Stimulated activated CD8-positive, alpha-beta memory T cell treated with anti-CD3 and anti-CD28 coated beads, Interleukin-15, amount 100 ng/mL, for 48 hours (primary cell): Measurements from ENCODE around the gene CRHBP.

Source experiments
- DNase-seq, 2 donors: peaks; one replicate each; pipeline ENCODE4 v3.0.0-alpha.2; 2020; ENCODE audit warnings: low read depth in 2 of 2

The CRHBP gene

DNA sequence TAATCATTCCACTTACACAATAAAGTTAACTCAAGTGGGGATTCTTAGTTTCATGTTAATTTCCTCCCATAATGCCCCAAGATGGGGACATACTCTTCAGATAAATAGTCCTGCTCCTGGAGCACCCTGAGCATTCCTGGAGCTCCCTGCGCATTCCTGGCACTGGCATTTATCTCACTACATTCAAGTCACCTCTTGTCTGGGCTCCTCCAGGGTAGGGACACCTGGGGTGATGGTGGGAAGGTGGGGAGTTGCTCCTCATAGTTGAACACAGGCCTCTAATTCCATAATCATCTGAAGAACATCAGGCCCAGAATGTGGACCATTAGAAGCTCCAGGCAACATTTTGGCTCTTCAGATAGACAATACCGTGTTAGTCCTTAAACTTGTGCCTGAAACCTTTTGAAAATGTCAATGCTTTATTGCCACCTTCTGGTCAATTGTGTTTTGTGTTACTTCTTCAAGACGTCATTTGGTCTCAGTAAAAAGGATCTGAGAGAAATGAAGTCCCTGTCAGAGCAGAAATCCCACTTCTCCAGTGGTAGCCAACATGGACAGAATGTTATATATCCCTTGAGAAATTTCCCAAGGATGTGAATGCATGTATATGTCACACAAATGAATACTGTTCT is 63.2 kb downstream of the CRHBP start:
- DNase-seq: no peak

DNA sequence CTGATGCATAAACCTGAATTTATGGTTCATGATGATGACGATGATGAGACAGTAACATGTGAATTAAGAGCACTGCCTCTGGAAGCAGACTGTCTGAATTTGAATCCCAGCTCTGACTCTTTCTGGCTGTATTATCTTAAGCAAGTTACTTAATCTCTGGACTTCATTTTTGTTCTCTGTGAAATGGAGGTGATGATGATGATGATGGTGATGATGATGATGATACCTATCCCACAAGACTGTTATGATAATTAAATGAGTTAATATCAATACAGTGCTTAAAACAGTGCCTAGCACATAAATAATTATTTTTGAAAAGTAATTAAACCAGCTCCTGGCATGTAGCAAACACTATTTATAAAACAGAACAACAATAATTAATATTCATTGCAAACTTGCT is 64.1 kb downstream of the CRHBP start:
- no peak for DNase-seq

DNA sequence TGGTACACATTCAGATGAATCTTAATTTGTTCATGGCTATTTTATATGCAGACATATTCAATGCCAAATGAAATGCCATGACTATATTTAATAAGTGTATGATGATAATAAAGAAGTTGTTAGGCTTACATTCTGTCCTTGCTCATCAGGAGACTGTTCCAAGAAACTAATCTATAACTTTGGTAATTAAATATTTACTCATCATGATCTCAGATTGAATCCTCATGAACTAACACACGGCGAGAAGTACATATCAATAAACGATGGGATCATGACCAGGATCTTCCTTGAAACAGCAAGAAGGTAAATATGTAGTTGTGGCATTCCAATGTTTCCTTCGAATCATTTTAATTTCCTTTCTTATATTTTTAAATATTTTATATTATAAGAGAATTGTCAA is 64.8 kb downstream of the CRHBP start:
- no peak for DNase-seq
